H9 (cell line): ENCODE data around the gene SYT17. TPM values are rescaled to one million over a fixed set of nuclear protein-coding genes. Genes with fewer than 3 reads are reported as not detected.

ENCODE experiments used
- DNase-seq: peaks from one replicate; pipeline ENCODE4 v3.0.0-alpha.2; 2017
- H2AFZ ChIP-seq: one replicate; pipeline ENCODE4 v1.6.1; 2013; ENCODE audit warnings: mild to moderate bottlenecking, low read length, control low read depth, moderate library complexity
- H2AK5ac ChIP-seq: 2 replicates; pipeline ENCODE4 v1.6.1; 2013; ENCODE audit warnings: low read length, control low read depth, mixed read lengths; ENCODE audit not compliant: insufficient read length
- H2BK120ac ChIP-seq: one replicate; pipeline ENCODE4 v1.6.1; 2013; ENCODE audit warnings: low read depth, mild to moderate bottlenecking, low read length, control low read depth, inconsistent platforms; ENCODE audit not compliant: poor library complexity, severe bottlenecking
- H2BK12ac ChIP-seq: 2 replicates; pipeline ENCODE4 v1.6.1; 2013; ENCODE audit warnings: low read length, control low read depth, mixed read lengths, low read depth; ENCODE audit not compliant: insufficient read length
- H2BK15ac ChIP-seq: 2 replicates; pipeline ENCODE4 v1.6.1; 2013; ENCODE audit warnings: low read depth, low read length, control low read depth
- H2BK20ac ChIP-seq: one replicate; pipeline ENCODE4 v1.6.1; 2013; ENCODE audit warnings: low read depth, mild to moderate bottlenecking, low read length, control low read depth, inconsistent platforms; ENCODE audit not compliant: poor library complexity, severe bottlenecking
- H2BK5ac ChIP-seq: 2 replicates; pipeline ENCODE4 v1.6.1; 2013; ENCODE audit warnings: low read length, control low read depth, mixed read lengths; ENCODE audit not compliant: insufficient read length
- H3K14ac ChIP-seq: 2 replicates; pipeline ENCODE4 v1.6.1; 2013; ENCODE audit warnings: low read length, control low read depth; ENCODE audit not compliant: insufficient read depth
- H3K18ac ChIP-seq: 2 replicates; pipeline ENCODE4 v1.6.1; 2013; ENCODE audit warnings: low read depth, mild to moderate bottlenecking, mixed read lengths, low read length, control low read depth; ENCODE audit not compliant: insufficient read length
- H3K23ac ChIP-seq: 2 replicates; pipeline ENCODE4 v1.6.1; 2013; ENCODE audit warnings: low read length, control low read depth, mixed read lengths, low read depth; ENCODE audit not compliant: insufficient read length
- H3K23me2 ChIP-seq: 2 replicates; pipeline ENCODE4 v1.6.1; 2013; ENCODE audit warnings: low read depth, mild to moderate bottlenecking, mixed read lengths, low read length, control low read depth; ENCODE audit not compliant: insufficient read length, poor library complexity, severe bottlenecking
- H3K27ac ChIP-seq: 2 replicates; pipeline ENCODE4 v1.5.1; 2013; ENCODE audit warnings: low read length, control low read depth, mixed read lengths, low read depth; ENCODE audit not compliant: insufficient read length
- H3K27me3 ChIP-seq: 2 replicates; pipeline ENCODE4 v1.6.1; 2013; ENCODE audit warnings: low read length, control low read depth, inconsistent platforms; ENCODE audit not compliant: insufficient read depth
- H3K4ac ChIP-seq: 2 replicates; pipeline ENCODE4 v1.6.1; 2013; ENCODE audit warnings: low read depth, mild to moderate bottlenecking, control low read depth, inconsistent platforms, low read length, moderate library complexity
- H3K4me1 ChIP-seq: 2 replicates; pipeline ENCODE4 v1.6.1; 2013; ENCODE audit warnings: low read length, control low read depth, inconsistent platforms; ENCODE audit not compliant: insufficient read depth
- H3K4me2 ChIP-seq: 2 replicates; pipeline ENCODE4 v1.6.1; 2013; ENCODE audit warnings: low read length, control low read depth, mixed read lengths; ENCODE audit not compliant: insufficient read length, insufficient read depth
- H3K56ac ChIP-seq: 2 replicates; pipeline ENCODE4 v1.6.1; 2013; ENCODE audit warnings: low read depth, mild to moderate bottlenecking, mixed read lengths, low read length, control low read depth; ENCODE audit not compliant: insufficient read length
- H3K79me1 ChIP-seq: 2 replicates; pipeline ENCODE4 v1.6.1; 2013; ENCODE audit warnings: low read depth, mild to moderate bottlenecking, moderate library complexity, low read length, control low read depth, inconsistent platforms; ENCODE audit not compliant: insufficient read depth, poor library complexity, severe bottlenecking
- H3K79me2 ChIP-seq: 2 replicates; pipeline ENCODE4 v1.6.1; 2013; ENCODE audit warnings: low read length, control low read depth, inconsistent platforms; ENCODE audit not compliant: insufficient read depth
- H3K9ac ChIP-seq: 2 replicates; pipeline ENCODE4 v1.6.1; 2013; ENCODE audit warnings: low read length, control low read depth, mixed read lengths; ENCODE audit not compliant: insufficient read length; ENCODE audit errors: extremely low read depth
- H3K9me3 ChIP-seq: one replicate; pipeline ENCODE4 v1.6.1; 2013; ENCODE audit warnings: low read depth, low read length, inconsistent platforms; ENCODE audit not compliant: control insufficient read depth
- H3T11ph ChIP-seq: one replicate; pipeline ENCODE4 v1.6.1; 2013; ENCODE audit warnings: mild to moderate bottlenecking, low read length, control low read depth, inconsistent platforms
- H4K20me1 ChIP-seq: one replicate; pipeline ENCODE4 v1.6.1; 2013; ENCODE audit not compliant: control insufficient read depth, insufficient read length, insufficient read depth
- H4K5ac ChIP-seq: 2 replicates; pipeline ENCODE4 v1.6.1; 2013; ENCODE audit warnings: low read depth, mild to moderate bottlenecking, mixed read lengths, low read length, control low read depth; ENCODE audit not compliant: insufficient read length
- H4K8ac ChIP-seq: replicated peaks from 2 replicates; pipeline ENCODE4 v1.6.1; 2013; ENCODE audit warnings: low read length, control low read depth, mixed read lengths, low read depth; ENCODE audit not compliant: insufficient read length
- H4K91ac ChIP-seq: 2 replicates; pipeline ENCODE4 v1.6.1; 2013; ENCODE audit warnings: low read depth, mild to moderate bottlenecking, moderate library complexity, mixed read lengths, low read length, control low read depth; ENCODE audit not compliant: insufficient read length
- H3K27ac Mint-ChIP-seq, 3 experiments: 2 replicates in 2 of 3; 3 replicates in 1 of 3; pipeline ENCODE4 v1.8.0; 2020 to 2021; ENCODE audit warnings: mixed read lengths in 3 of 3, mild to moderate bottlenecking in 1 of 3, moderate library complexity in 1 of 3
- H3K27me3 Mint-ChIP-seq: 2 replicates; pipeline ENCODE4 v1.8.0; 2021; ENCODE audit warnings: low read depth, mild to moderate bottlenecking, moderate library complexity, mixed read lengths
- H3K36me3 Mint-ChIP-seq, 3 experiments: 2 replicates in 2 of 3; 3 replicates in 1 of 3; pipeline ENCODE4 v1.8.0; 2020 to 2021; ENCODE audit warnings: low read depth in 3 of 3, mixed read lengths in 3 of 3; ENCODE audit not compliant: insufficient read depth in 1 of 3
- H3K4me1 Mint-ChIP-seq, 2 experiments: 2 replicates each; pipeline ENCODE4 v1.8.0; 2020; ENCODE audit warnings: mixed read lengths in 2 of 2
- H3K4me3 Mint-ChIP-seq, 2 experiments: 2 replicates in 1 of 2; 3 replicates in 1 of 2; pipeline ENCODE4 v1.8.0; 2020 to 2021; ENCODE audit warnings: mild to moderate bottlenecking in 2 of 2, mixed read lengths in 2 of 2, moderate library complexity in 1 of 2
- H3K9me3 Mint-ChIP-seq, 2 experiments: 2 replicates in 1 of 2; 3 replicates in 1 of 2; pipeline ENCODE4 v1.8.0; 2020; ENCODE audit warnings: mild to moderate bottlenecking in 2 of 2, mixed read lengths in 2 of 2, moderate library complexity in 1 of 2
- WGBS: extraction: QIAGEN DNeasy Blood & Tissue Kit; methylation state at CpG from one replicate; pipeline ENCODE4 v1.1.7; 2013; ENCODE audit warnings: missing lambda C conversion rate, low lambda C conversion rate, mixed read lengths; ENCODE audit not compliant: insufficient read length; ENCODE audit errors: extremely low coverage; 5-methylcytosine and 5-hydroxymethylcytosine counted together
- total RNA-seq: library from RNA; stranded (reverse); gene quantifications from 2 replicates; pipeline ENCODE4 v1.2.1, GENCODE V29; 2021
- TF ChIP-seq, protein P1 (sequence below): fragments of 200-600 bp; sonication (generic); conservative IDR thresholded peaks from 3 replicates; pipeline ENCODE4 v1.8.0; 2021; ENCODE audit warnings: antibody characterized with exemption, mild to moderate bottlenecking

SYT17 gene
- total RNA-seq, 1 experiment from 2014 or later = 3.0 TPM

DNA sequence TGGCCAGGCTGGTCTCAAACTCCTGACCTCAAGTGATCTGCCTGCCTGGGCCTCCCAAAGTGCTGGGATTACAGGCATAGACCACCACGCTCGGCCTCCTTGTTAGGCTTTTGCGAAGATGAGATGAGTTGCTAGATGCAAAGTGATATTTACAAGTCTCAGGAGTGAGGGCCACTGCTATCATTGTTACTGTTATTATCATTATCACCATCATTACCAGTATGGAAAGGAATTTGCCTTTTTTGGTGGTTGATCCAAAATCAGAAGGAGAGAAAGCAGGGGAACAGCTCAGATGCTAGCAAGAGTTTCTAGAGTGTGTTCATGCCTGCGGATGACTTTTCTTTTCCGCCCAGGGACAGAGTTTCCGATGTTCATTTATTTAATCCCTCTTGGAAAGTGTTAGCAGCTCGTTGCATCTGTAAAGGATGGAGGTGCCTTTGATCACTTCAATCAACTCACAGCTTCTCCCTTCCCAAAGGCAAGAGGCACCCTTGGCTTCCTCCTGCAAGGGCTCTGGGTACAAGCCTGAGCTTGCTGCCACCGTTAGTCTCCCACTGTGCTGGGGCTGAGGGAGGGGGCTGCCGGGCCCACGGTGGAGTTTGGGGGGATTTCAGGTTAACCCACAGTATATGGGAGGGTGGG is 32.7 kb upstream of the SYT17 start:
- H3K23ac ChIP-seq = no peak overlapping the region
- no peak overlapping the region for H3K4ac ChIP-seq
- Mint-ChIP-seq H3K36me3 (no peaks in the 10 kb centered on the region), H3K9me3 (no peaks in the 10 kb centered on the region), H3K4me1 (peaks cover 27% of the 10 kb centered on the region in 2 experiments), H3K4me3 (no peak overlapping the region), H3K27ac (no peak overlapping the region; a peak in 1 of 7 replicates), H3K27me3 (no peaks in the 10 kb centered on the region)
- H4K20me1 ChIP-seq = no peaks in the 10 kb centered on the region
- H2BK120ac ChIP-seq = no peak overlapping the region
- no peak overlapping the region for H3K4me2 ChIP-seq
- H3K56ac ChIP-seq = no peak overlapping the region
- H2BK20ac ChIP-seq = no peak overlapping the region
- H2AK5ac ChIP-seq = no peak overlapping the region
- H3K27ac ChIP-seq = no peak overlapping the region
- peaks cover 3% of the 10 kb centered on the region for H3K23me2 ChIP-seq
- no peak overlapping the region for H3T11ph ChIP-seq
- peaks cover 3% of the 10 kb centered on the region; the same call in 1 of the 2 replicates for H3K4me1 ChIP-seq
- no peak overlapping the region for H4K5ac ChIP-seq
- H2BK5ac ChIP-seq = no peak overlapping the region
- no peak overlapping the region for H4K91ac ChIP-seq
- H2BK12ac ChIP-seq = no peak overlapping the region
- no peaks in the 10 kb centered on the region for H3K9me3 ChIP-seq
- no peak for DNase-seq
- H3K27me3 ChIP-seq = no peaks in the 10 kb centered on the region
- TF ChIP-seq, protein P1, sequence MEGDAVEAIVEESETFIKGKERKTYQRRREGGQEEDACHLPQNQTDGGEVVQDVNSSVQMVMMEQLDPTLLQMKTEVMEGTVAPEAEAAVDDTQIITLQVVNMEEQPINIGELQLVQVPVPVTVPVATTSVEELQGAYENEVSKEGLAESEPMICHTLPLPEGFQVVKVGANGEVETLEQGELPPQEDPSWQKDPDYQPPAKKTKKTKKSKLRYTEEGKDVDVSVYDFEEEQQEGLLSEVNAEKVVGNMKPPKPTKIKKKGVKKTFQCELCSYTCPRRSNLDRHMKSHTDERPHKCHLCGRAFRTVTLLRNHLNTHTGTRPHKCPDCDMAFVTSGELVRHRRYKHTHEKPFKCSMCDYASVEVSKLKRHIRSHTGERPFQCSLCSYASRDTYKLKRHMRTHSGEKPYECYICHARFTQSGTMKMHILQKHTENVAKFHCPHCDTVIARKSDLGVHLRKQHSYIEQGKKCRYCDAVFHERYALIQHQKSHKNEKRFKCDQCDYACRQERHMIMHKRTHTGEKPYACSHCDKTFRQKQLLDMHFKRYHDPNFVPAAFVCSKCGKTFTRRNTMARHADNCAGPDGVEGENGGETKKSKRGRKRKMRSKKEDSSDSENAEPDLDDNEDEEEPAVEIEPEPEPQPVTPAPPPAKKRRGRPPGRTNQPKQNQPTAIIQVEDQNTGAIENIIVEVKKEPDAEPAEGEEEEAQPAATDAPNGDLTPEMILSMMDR = no peak
- no peaks in the 10 kb centered on the region for H3K79me2 ChIP-seq
- no peak overlapping the region for H2AFZ ChIP-seq
- no CpG with 5 or more reads among the region's 10 CpGs for WGBS
- no peak overlapping the region for H3K18ac ChIP-seq
- H4K8ac ChIP-seq = no peak overlapping the region
- no peak overlapping the region for H3K14ac ChIP-seq
- H2BK15ac ChIP-seq = no peak overlapping the region
- H3K79me1 ChIP-seq = no peaks in the 10 kb centered on the region
- no peak overlapping the region for H3K9ac ChIP-seq
